MM.1S (cell line): Measurements from ENCODE around the gene BAIAP3.

ENCODE experiments used
- DNase-seq: peaks from one replicate; pipeline ENCODE4 v3.0.0-alpha.2; 2015
- H2AFZ ChIP-seq: fragments of 300-600 bp; sonication (generic); 2 replicates; pipeline ENCODE4 v1.6.0; 2016; ENCODE audit warnings: antibody characterized with exemption, low read length
- H3F3A ChIP-seq: fragments of 300-600 bp; sonication (generic); 2 replicates; pipeline ENCODE4 v1.6.1; 2016; ENCODE audit warnings: mild to moderate bottlenecking, antibody characterized with exemption, low read length, moderate library complexity, mixed read lengths; ENCODE audit not compliant: insufficient read depth
- H3K27ac ChIP-seq: fragments of 300-600 bp; sonication (generic); 2 replicates; pipeline ENCODE4 v1.5.1; 2016; ENCODE audit warnings: mild to moderate bottlenecking, low read length
- H3K27me3 ChIP-seq: fragments of 300-600 bp; sonication (generic); replicated peaks from 2 replicates; pipeline ENCODE4 v1.6.0; 2016; ENCODE audit warnings: low read length; ENCODE audit not compliant: insufficient read depth
- H3K36me3 ChIP-seq: fragments of 300-600 bp; sonication (generic); replicated peaks from 2 replicates; pipeline ENCODE4 v1.6.1; 2016; ENCODE audit warnings: mild to moderate bottlenecking, low read length, mixed read lengths; ENCODE audit not compliant: insufficient read depth
- H3K4me1 ChIP-seq: fragments of 300-600 bp; sonication (generic); 2 replicates; pipeline ENCODE4 v1.6.1; 2016; ENCODE audit warnings: low read length, mixed read lengths
- H3K4me2 ChIP-seq: fragments of 300-600 bp; sonication (generic); 2 replicates; pipeline ENCODE4 v1.6.0; 2016; ENCODE audit warnings: low read depth, low read length
- H3K4me3 ChIP-seq: fragments of 300-600 bp; sonication (generic); 2 replicates; pipeline ENCODE4 v1.5.1; 2016; ENCODE audit warnings: low read length, mixed read lengths
- H3K79me2 ChIP-seq: fragments of 300-600 bp; sonication (generic); 2 replicates; pipeline ENCODE4 v1.6.1; 2016; ENCODE audit warnings: mixed run types, low read length, mixed read lengths
- H3K9ac ChIP-seq: fragments of 300-600 bp; sonication (generic); 2 replicates; pipeline ENCODE4 v1.6.1; 2016; ENCODE audit warnings: low read length, mixed read lengths
- H3K9me2 ChIP-seq: fragments of 300-600 bp; sonication (generic); replicated peaks from 2 replicates; pipeline ENCODE4 v1.6.1; 2016; ENCODE audit warnings: mild to moderate bottlenecking, low read length, mixed read lengths; ENCODE audit not compliant: insufficient read depth
- H3K9me3 ChIP-seq: fragments of 300-600 bp; sonication (generic); replicated peaks from 2 replicates; pipeline ENCODE4 v1.6.1; 2016; ENCODE audit warnings: mild to moderate bottlenecking, low read length, mixed read lengths; ENCODE audit not compliant: insufficient read depth
- H4K20me1 ChIP-seq: fragments of 300-600 bp; sonication (generic); 2 replicates; pipeline ENCODE4 v1.6.1; 2016; ENCODE audit warnings: mild to moderate bottlenecking, low read length, moderate library complexity, mixed read lengths; ENCODE audit not compliant: insufficient read depth
- EZH2 ChIP-seq: fragments of 300-600 bp; sonication (generic); optimal IDR thresholded peaks from 2 replicates; pipeline ENCODE3; 2017; ENCODE audit warnings: low read depth, mild to moderate bottlenecking, antibody characterized with exemption, low read length, mixed read lengths
- EZH2phosphoT487 ChIP-seq: fragments of 300-600 bp; sonication (generic); IDR thresholded peaks from 2 replicates; pipeline ENCODE4 v1.6.1; 2018; ENCODE audit warnings: antibody characterized with exemption, low read length
- TF ChIP-seq, protein P1 (sequence below): fragments of 300-600 bp; sonication (generic); IDR thresholded peaks from 2 replicates; pipeline ENCODE4 v1.5.1; 2016; ENCODE audit warnings: antibody characterized with exemption, low read length, mixed read lengths

The BAIAP3 gene

DNA sequence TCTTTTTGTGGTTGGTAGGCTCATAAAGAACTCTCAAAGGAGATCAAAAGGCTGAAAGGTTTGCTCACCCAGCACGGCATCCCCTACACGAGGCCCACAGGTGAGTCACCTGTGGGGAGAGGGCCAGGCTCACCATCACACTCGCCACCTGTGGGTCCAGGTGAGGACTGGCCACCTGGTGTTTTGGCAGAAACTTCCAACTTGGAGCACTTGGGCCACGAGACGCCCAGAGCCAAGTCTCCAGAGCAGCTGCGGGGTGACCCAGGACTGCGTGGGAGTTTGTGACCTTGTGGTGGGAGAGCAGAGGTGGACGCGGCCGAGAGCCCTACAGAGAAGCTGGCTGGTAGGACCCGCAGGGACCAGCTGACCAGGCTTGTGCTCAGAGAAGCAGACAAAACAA, 29.4 kb downstream of the BAIAP3 start:
- Histone ChIP-seq H3K4me1 (no peaks in the 10 kb centered on the region), H3K79me2 (peaks cover 76% of the 10 kb centered on the region), H3K27me3 (no peaks in the 10 kb centered on the region), H2AFZ (no peak overlapping the region), H3K4me2 (no peak overlapping the region), H3K9ac (no peak overlapping the region), H3K9me3 (no peaks in the 10 kb centered on the region), H3K9me2 (no peaks in the 10 kb centered on the region), H3K4me3 (no peak overlapping the region), H3K36me3 (peaks cover 19% of the 10 kb centered on the region), H3K27ac (no peak overlapping the region), H3F3A (peaks cover 7% of the 10 kb centered on the region; the same call in 1 of the 2 replicates), H4K20me1 (0 out of 2 replicates have a peak, but pooled peaks cover 6% of the 10 kb centered on the region)
- DNase-seq, result no peak
- TF ChIP-seq, protein P1, sequence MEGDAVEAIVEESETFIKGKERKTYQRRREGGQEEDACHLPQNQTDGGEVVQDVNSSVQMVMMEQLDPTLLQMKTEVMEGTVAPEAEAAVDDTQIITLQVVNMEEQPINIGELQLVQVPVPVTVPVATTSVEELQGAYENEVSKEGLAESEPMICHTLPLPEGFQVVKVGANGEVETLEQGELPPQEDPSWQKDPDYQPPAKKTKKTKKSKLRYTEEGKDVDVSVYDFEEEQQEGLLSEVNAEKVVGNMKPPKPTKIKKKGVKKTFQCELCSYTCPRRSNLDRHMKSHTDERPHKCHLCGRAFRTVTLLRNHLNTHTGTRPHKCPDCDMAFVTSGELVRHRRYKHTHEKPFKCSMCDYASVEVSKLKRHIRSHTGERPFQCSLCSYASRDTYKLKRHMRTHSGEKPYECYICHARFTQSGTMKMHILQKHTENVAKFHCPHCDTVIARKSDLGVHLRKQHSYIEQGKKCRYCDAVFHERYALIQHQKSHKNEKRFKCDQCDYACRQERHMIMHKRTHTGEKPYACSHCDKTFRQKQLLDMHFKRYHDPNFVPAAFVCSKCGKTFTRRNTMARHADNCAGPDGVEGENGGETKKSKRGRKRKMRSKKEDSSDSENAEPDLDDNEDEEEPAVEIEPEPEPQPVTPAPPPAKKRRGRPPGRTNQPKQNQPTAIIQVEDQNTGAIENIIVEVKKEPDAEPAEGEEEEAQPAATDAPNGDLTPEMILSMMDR, result no peak
- no peak for TF ChIP-seq EZH2
- TF ChIP-seq EZH2phosphoT487, result no peak

DNA sequence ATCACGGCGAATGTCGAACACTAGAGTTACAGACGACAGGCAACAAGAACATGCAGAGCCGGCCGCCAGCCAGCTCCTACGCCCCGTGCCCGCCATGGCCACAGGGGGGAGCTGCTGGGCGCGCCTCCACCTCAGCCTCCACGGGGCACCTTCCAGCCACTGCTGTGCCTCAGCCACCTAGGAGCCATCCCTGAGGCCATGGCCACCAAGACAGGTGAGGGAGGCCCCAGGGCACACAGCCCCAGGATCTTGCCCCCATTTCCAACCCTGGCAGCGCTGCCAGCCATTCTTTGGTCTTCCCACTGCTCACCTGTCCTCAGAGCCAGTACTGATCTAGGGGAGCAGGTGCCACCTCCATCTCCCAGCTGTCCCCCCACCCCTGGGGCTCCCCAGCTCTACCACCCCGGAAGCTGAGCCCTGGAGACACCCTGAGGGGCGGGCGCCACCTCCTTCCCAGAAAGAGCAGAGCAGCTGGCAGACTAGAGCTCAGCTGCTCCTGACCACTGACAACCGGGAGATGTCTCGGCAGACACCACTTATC, 30.1 kb downstream of the BAIAP3 start:
- no peaks in the 10 kb centered on the region for H3K27me3 ChIP-seq
- peak; percentile 43 for DNase-seq
- no peak overlapping the region for H2AFZ ChIP-seq
- no peaks in the 10 kb centered on the region for H3K9me3 ChIP-seq
- peaks cover 69% of the 10 kb centered on the region for H3K79me2 ChIP-seq
- no peak overlapping the region for H3K27ac ChIP-seq
- peaks cover 7% of the 10 kb centered on the region; the same call in 1 of the 2 replicates for H3F3A ChIP-seq
- H3K36me3 ChIP-seq, result peaks cover 19% of the 10 kb centered on the region
- H3K9me2 ChIP-seq, result no peaks in the 10 kb centered on the region
- TF ChIP-seq, protein P1, result peak; percentile 56
- no peak for TF ChIP-seq EZH2
- 0 out of 2 replicates have a peak, but pooled peaks cover 6% of the 10 kb centered on the region for H4K20me1 ChIP-seq
- no peak overlapping the region for H3K4me2 ChIP-seq
- no peak overlapping the region for H3K4me3 ChIP-seq
- H3K4me1 ChIP-seq, result no peaks in the 10 kb centered on the region
- H3K9ac ChIP-seq, result no peak overlapping the region

DNA sequence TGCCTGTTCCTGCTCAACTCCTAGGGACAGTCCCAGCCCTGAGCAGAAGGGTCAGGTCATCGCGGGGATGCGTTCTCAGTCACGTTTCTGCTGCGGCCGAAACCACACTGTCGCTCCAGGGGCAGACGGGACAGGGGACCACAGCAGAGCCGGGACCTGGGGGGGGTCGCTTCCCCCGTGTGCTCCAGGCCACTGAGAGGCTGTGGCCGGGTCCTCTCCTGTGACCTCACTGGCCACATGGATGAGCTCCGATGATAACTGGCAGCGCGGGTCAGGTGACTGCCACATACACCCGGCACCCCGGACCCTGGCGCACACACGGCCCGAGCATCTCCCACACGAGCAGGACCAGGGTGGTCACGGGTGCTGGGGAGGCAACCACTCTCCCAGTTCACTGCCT, 31.1 kb downstream of the BAIAP3 start:
- peaks cover 59% of the 10 kb centered on the region for H3K79me2 ChIP-seq
- no peak overlapping the region for H3K9ac ChIP-seq
- H3F3A ChIP-seq, result peaks cover 7% of the 10 kb centered on the region; the same call in 1 of the 2 replicates
- DNase-seq, result no peak
- peaks cover 19% of the 10 kb centered on the region for H3K36me3 ChIP-seq
- H3K9me3 ChIP-seq, result no peaks in the 10 kb centered on the region
- H3K4me1 ChIP-seq, result no peaks in the 10 kb centered on the region
- no peak overlapping the region for H3K27ac ChIP-seq
- H4K20me1 ChIP-seq, result 0 out of 2 replicates have a peak, but pooled peaks cover 6% of the 10 kb centered on the region
- no peak overlapping the region for H2AFZ ChIP-seq
- TF ChIP-seq, protein P1, result no peak
- H3K9me2 ChIP-seq, result no peaks in the 10 kb centered on the region
- no peaks in the 10 kb centered on the region for H3K27me3 ChIP-seq
- H3K4me2 ChIP-seq, result no peak overlapping the region
- no peak overlapping the region for H3K4me3 ChIP-seq
